IPS DF 19.7 (cell line): ENCODE measurements around the gene ZNF705A.
"Not testable (repeated sequence)": the region's sequence is repeated elsewhere in the genome, so short reads cannot be mapped to it uniquely, and the experiment has no call there.

ENCODE experiments used
- DNase-seq: peaks from one replicate; pipeline ENCODE4 v3.0.0-alpha.2; 2013; ENCODE audit warnings: low read depth, low spot score

ZNF705A gene

GRCh38 chr12:8156845-8157244 lies at the start of gene ZNF705A:
Gene ZNF705A (plus strand): TSS chr12:8157015. CDS start chr12:8172626, 15,611 bp downstream.
- DNase-seq: no peak

GRCh38 chr12:8108808-8109398 lies 47.9 kb upstream of the ZNF705A start:
- DNase-seq: peak; percentile 28

GRCh38 chr12:8113117-8113516 lies 43.7 kb upstream of the ZNF705A start:
- DNase-seq: not testable (repeated sequence)

GRCh38 chr12:8120072-8120713 lies 36.6 kb upstream of the ZNF705A start:
- DNase-seq: no peak

GRCh38 chr12:8123124-8123912 lies 33.5 kb upstream of the ZNF705A start, which contains the start of gene CLEC4A:
Gene CLEC4A (plus strand): TSS chr12:8123617. CDS start chr12:8123879, 262 bp downstream.
- DNase-seq: no peak

- no peak for DNase-seq
Measured at GRCh38 chr12:8127138-8127537, 29.7 kb upstream of the ZNF705A start.

- not testable (repeated sequence) for DNase-seq
Measured at GRCh38 chr12:8133636-8134397, 23.0 kb upstream of the ZNF705A start.

- not testable (repeated sequence) for DNase-seq
Measured at GRCh38 chr12:8134398-8134930, 22.4 kb upstream of the ZNF705A start.

- not testable (repeated sequence) for DNase-seq
Measured at GRCh38 chr12:8141647-8142046, 15.2 kb upstream of the ZNF705A start.

GRCh38 chr12:8143261-8143660 lies 13.6 kb upstream of the ZNF705A start:
- DNase-seq: no peak

GRCh38 chr12:8145754-8146441 lies 10.9 kb upstream of the ZNF705A start:
- peak; percentile 60 for DNase-seq

GRCh38 chr12:8146442-8146771 lies 10.4 kb upstream of the ZNF705A start:
- DNase-seq: no peak

GRCh38 chr12:8154526-8154925 lies 2.3 kb upstream of the ZNF705A start:
- DNase-seq: no peak

GRCh38 chr12:8156416-8156815 lies 399 bp upstream of the ZNF705A start:
- DNase-seq: no peak

GRCh38 chr12:8157484-8158198 lies 826 bp downstream of the ZNF705A start:
- DNase-seq: no peak

- DNase-seq: not testable (repeated sequence)
Measured at GRCh38 chr12:8172911-8173310, 16.1 kb downstream of the ZNF705A start.

GRCh38 chr12:8179989-8180585 lies 23.3 kb downstream of the ZNF705A start:
- DNase-seq: not testable (repeated sequence)

- not testable (repeated sequence) for DNase-seq
Measured at GRCh38 chr12:8181271-8181670, 24.5 kb downstream of the ZNF705A start.

- DNase-seq: not testable (repeated sequence)
Measured at GRCh38 chr12:8182923-8183322, 26.1 kb downstream of the ZNF705A start.

- DNase-seq: not testable (repeated sequence)
Measured at GRCh38 chr12:8183346-8183745, 26.5 kb downstream of the ZNF705A start.
